Measurements from ENCODE around the gene SLC9A5. TPM values are rescaled to one million over a fixed set of nuclear protein-coding genes. Genes with fewer than 3 reads are reported as not detected.

SLC9A5 gene
- total and polyA plus RNA-seq, 10 of the 15 experiments (the other 5 are each of a cell fraction or from before 2014, with no cell fraction given): 0.26 to 5.7 (median 1.5) TPM

DNA sequence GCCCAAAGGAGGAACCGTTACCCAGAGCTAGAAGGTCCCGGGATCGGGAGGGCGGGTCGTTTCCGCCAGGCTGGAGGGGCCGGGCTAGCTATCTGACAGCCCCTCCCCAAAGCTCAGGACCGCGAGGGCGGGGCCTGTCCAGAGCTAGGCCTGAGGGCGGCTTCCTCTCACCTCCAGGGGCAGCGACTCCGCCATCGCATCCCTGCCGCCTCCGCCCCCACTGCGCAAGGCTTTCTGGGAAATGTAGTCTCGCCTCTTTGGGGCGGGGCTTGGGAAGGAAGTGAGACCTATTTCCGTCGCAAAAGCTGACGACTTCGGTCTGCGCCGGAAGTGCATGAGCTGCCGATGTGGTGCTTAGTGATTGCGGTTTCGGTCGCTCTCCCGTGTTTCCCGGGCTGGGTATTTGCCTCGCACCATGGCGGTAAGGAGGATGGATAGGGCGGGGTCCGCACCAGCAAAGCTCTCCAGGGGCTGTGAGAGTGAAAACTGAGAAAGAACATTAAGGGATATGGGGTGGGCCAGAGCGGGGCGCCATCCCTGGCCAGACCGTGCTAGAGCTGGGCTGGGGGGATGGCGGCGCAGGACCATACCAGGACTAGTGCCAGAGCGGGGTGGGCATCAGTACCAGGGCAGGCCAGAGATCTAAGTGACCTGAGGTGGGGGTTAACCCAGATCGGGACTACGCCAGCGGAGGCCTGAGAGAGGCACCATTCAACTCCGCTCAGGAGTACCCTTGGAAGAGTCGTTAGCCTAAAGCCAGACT lies 21.8 kb upstream of the SLC9A5 start, which contains the start of gene TMEM208 (continued):
- TF ChIP-seq FOXK2 (IDR thresholded peaks at IDR 0.05) (peak; percentile 75), MYC (IDR thresholded peaks at IDR 0.05; ENCODE audit: insufficient read depth, insufficient read length, insufficient replicate concordance, low read length, severe bottlenecking) (peak; percentile 11), MTA2 (IDR thresholded peaks at IDR 0.05; ENCODE audit: low read depth) (no peak), POLR2AphosphoS5 (IDR thresholded peaks at IDR 0.05; ENCODE audit: low read length) (peak; percentile 92), CEBPB (IDR thresholded peaks at IDR 0.05; ENCODE audit: borderline replicate concordance in 1 of 2, low read depth in 2 of 2, low read length in 2 of 2) (no peak)
- TF ChIP-seq, protein P1, sequence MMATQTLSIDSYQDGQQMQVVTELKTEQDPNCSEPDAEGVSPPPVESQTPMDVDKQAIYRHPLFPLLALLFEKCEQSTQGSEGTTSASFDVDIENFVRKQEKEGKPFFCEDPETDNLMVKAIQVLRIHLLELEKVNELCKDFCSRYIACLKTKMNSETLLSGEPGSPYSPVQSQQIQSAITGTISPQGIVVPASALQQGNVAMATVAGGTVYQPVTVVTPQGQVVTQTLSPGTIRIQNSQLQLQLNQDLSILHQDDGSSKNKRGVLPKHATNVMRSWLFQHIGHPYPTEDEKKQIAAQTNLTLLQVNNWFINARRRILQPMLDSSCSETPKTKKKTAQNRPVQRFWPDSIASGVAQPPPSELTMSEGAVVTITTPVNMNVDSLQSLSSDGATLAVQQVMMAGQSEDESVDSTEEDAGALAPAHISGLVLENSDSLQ (IDR thresholded peaks at IDR 0.05): peak; percentile 73
- TF ChIP-seq, protein P2, sequence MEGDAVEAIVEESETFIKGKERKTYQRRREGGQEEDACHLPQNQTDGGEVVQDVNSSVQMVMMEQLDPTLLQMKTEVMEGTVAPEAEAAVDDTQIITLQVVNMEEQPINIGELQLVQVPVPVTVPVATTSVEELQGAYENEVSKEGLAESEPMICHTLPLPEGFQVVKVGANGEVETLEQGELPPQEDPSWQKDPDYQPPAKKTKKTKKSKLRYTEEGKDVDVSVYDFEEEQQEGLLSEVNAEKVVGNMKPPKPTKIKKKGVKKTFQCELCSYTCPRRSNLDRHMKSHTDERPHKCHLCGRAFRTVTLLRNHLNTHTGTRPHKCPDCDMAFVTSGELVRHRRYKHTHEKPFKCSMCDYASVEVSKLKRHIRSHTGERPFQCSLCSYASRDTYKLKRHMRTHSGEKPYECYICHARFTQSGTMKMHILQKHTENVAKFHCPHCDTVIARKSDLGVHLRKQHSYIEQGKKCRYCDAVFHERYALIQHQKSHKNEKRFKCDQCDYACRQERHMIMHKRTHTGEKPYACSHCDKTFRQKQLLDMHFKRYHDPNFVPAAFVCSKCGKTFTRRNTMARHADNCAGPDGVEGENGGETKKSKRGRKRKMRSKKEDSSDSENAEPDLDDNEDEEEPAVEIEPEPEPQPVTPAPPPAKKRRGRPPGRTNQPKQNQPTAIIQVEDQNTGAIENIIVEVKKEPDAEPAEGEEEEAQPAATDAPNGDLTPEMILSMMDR (IDR thresholded peaks at IDR 0.05 in 2 of 3, conservative IDR thresholded peaks at IDR 0.05 in 1 of 3; ENCODE audit: control insufficient read depth in 2 of 3, extremely low read depth in 1 of 3, insufficient read depth in 1 of 3, low read depth in 3 of 3, low read length in 3 of 3): peak; percentile 10 to 18 (median 14); a peak in 3 of 6 replicates
- TF ChIP-seq, protein P3, sequence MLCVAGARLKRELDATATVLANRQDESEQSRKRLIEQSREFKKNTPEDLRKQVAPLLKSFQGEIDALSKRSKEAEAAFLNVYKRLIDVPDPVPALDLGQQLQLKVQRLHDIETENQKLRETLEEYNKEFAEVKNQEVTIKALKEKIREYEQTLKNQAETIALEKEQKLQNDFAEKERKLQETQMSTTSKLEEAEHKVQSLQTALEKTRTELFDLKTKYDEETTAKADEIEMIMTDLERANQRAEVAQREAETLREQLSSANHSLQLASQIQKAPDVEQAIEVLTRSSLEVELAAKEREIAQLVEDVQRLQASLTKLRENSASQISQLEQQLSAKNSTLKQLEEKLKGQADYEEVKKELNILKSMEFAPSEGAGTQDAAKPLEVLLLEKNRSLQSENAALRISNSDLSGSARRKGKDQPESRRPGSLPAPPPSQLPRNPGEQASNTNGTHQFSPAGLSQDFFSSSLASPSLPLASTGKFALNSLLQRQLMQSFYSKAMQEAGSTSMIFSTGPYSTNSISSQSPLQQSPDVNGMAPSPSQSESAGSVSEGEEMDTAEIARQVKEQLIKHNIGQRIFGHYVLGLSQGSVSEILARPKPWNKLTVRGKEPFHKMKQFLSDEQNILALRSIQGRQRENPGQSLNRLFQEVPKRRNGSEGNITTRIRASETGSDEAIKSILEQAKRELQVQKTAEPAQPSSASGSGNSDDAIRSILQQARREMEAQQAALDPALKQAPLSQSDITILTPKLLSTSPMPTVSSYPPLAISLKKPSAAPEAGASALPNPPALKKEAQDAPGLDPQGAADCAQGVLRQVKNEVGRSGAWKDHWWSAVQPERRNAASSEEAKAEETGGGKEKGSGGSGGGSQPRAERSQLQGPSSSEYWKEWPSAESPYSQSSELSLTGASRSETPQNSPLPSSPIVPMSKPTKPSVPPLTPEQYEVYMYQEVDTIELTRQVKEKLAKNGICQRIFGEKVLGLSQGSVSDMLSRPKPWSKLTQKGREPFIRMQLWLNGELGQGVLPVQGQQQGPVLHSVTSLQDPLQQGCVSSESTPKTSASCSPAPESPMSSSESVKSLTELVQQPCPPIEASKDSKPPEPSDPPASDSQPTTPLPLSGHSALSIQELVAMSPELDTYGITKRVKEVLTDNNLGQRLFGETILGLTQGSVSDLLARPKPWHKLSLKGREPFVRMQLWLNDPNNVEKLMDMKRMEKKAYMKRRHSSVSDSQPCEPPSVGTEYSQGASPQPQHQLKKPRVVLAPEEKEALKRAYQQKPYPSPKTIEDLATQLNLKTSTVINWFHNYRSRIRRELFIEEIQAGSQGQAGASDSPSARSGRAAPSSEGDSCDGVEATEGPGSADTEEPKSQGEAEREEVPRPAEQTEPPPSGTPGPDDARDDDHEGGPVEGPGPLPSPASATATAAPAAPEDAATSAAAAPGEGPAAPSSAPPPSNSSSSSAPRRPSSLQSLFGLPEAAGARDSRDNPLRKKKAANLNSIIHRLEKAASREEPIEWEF (IDR thresholded peaks at IDR 0.05; ENCODE audit: insufficient replicate concordance, low read depth, low read length): no peak
